RPMI7951 (cell line): ENCODE results near the gene PRR16. TPM values are rescaled to one million over a fixed set of nuclear protein-coding genes. Genes with fewer than 3 reads are reported as not detected.

Experiments used
- DNase-seq: peaks from one replicate; pipeline ENCODE4 v3.0.0-alpha.2; 2012; ENCODE audit warnings: low read depth
- total RNA-seq: library from RNA; depleted of rRNA; stranded (reverse); fragments of >200 nt; shearing (Covaris generic); gene quantifications from 2 replicates; pipeline ENCODE4 v1.2.3, GENCODE V29; 2014

PRR16 gene
- total RNA-seq, 1 experiment from 2014 or later = 1.3 TPM

- DNase-seq = no peak
Measured at GRCh38 chr5:120463006-120463680, 957 bp upstream of the PRR16 start.

- peak; percentile 53 for DNase-seq
Measured at GRCh38 chr5:120464627-120465435, 731 bp downstream of the PRR16 start.

GRCh38 chr5:120465436-120465961 lies 1.4 kb downstream of the PRR16 start:
- DNase-seq = peak; percentile 52

- no peak for DNase-seq
Measured at GRCh38 chr5:120466341-120467006, 2.4 kb downstream of the PRR16 start.

GRCh38 chr5:120471971-120472370 lies 7.9 kb downstream of the PRR16 start:
- no peak for DNase-seq

- no peak for DNase-seq
Measured at GRCh38 chr5:120472911-120473310, 8.8 kb downstream of the PRR16 start.

- no peak for DNase-seq
Measured at GRCh38 chr5:120473332-120473731, 9.2 kb downstream of the PRR16 start.

- DNase-seq = no peak
Measured at GRCh38 chr5:120476063-120476462, 12.0 kb downstream of the PRR16 start.

GRCh38 chr5:120479066-120479465 lies 15.0 kb downstream of the PRR16 start:
- peak; percentile 47 for DNase-seq

- no peak for DNase-seq
Measured at GRCh38 chr5:120499876-120500563, 35.9 kb downstream of the PRR16 start.

- DNase-seq = no peak
Measured at GRCh38 chr5:120502531-120502930, 38.4 kb downstream of the PRR16 start.

GRCh38 chr5:120503341-120503740 lies 39.2 kb downstream of the PRR16 start:
- no peak for DNase-seq

- no peak for DNase-seq
Measured at GRCh38 chr5:120504057-120504456, 40.0 kb downstream of the PRR16 start.

- DNase-seq = no peak
Measured at GRCh38 chr5:120507197-120507596, 43.1 kb downstream of the PRR16 start.

- no peak for DNase-seq
Measured at GRCh38 chr5:120507800-120508463, 43.8 kb downstream of the PRR16 start.

- peak; percentile 32 for DNase-seq
Measured at GRCh38 chr5:120509053-120509452, 45.0 kb downstream of the PRR16 start.

- no peak for DNase-seq
Measured at GRCh38 chr5:120510098-120510637, 46.1 kb downstream of the PRR16 start.

- no peak for DNase-seq
Measured at GRCh38 chr5:120510994-120511686, 47.0 kb downstream of the PRR16 start.

- no peak for DNase-seq
Measured at GRCh38 chr5:120512068-120512467, 48.0 kb downstream of the PRR16 start.
